NCI-H2196 (cell line): Measurements from ENCODE around the gene BBIP1.

Source experiments
- DNase-seq: peaks from one replicate; lab custom pipeline; 2025; ENCODE audit not compliant: unreplicated experiment; lab: John Stamatoyannopoulos, UW

BBIP1 gene

GRCh38 chr10:110918643-110919348 lies at the start of gene BBIP1:
TSS of gene BBIP1 (minus strand) at chr10:110919180. CDS start at chr10:110918157, 1,023 bp downstream.
- peak; percentile 93 for DNase-seq

GRCh38 chr10:110967645-110968044 lies 48.7 kb upstream of the BBIP1 start:
- no peak for DNase-seq

- DNase-seq: no peak
Observed at GRCh38 chr10:110967009-110967630, 48.1 kb upstream of the BBIP1 start.

GRCh38 chr10:110966146-110966545 lies 47.2 kb upstream of the BBIP1 start:
- no peak for DNase-seq

GRCh38 chr10:110965216-110965615 lies 46.2 kb upstream of the BBIP1 start:
- DNase-seq: no peak

- DNase-seq: no peak
Observed at GRCh38 chr10:110964681-110965080, 45.7 kb upstream of the BBIP1 start.

GRCh38 chr10:110963162-110963561 lies 44.2 kb upstream of the BBIP1 start:
- DNase-seq: no peak

GRCh38 chr10:110962443-110962842 lies 43.5 kb upstream of the BBIP1 start:
- DNase-seq: no peak

GRCh38 chr10:110960333-110960712 lies 41.3 kb upstream of the BBIP1 start:
- DNase-seq: no peak

- no peak for DNase-seq
Observed at GRCh38 chr10:110959379-110960332, 40.7 kb upstream of the BBIP1 start.

- DNase-seq: no peak
Observed at GRCh38 chr10:110957606-110958005, 38.6 kb upstream of the BBIP1 start.

- no peak for DNase-seq
Observed at GRCh38 chr10:110951381-110951780, 32.4 kb upstream of the BBIP1 start.

GRCh38 chr10:110947061-110947595 lies 28.1 kb upstream of the BBIP1 start:
- DNase-seq: no peak

- no peak for DNase-seq
Observed at GRCh38 chr10:110946496-110946895, 27.5 kb upstream of the BBIP1 start.

- DNase-seq: no peak
Observed at GRCh38 chr10:110944792-110945396, 25.9 kb upstream of the BBIP1 start.

- no peak for DNase-seq
Observed at GRCh38 chr10:110939419-110939818, 20.4 kb upstream of the BBIP1 start.

GRCh38 chr10:110936757-110937156 lies 17.8 kb upstream of the BBIP1 start:
- DNase-seq: no peak

GRCh38 chr10:110932505-110933180 lies 13.7 kb upstream of the BBIP1 start:
- DNase-seq: no peak

- DNase-seq: no peak
Observed at GRCh38 chr10:110931769-110932381, 12.9 kb upstream of the BBIP1 start.

- no peak for DNase-seq
Observed at GRCh38 chr10:110927461-110927860, 8.5 kb upstream of the BBIP1 start.
